NCI-H2171 (cell line): Measurements from ENCODE around the gene MYBPHL.
"Not testable (repeated sequence)": the region's sequence is repeated elsewhere in the genome, so short reads cannot be mapped to it uniquely, and the experiment has no call there.

Experiments used
- DNase-seq: peaks from one replicate; lab custom pipeline; 2025; lab: John Stamatoyannopoulos, UW

MYBPHL gene

DNA sequence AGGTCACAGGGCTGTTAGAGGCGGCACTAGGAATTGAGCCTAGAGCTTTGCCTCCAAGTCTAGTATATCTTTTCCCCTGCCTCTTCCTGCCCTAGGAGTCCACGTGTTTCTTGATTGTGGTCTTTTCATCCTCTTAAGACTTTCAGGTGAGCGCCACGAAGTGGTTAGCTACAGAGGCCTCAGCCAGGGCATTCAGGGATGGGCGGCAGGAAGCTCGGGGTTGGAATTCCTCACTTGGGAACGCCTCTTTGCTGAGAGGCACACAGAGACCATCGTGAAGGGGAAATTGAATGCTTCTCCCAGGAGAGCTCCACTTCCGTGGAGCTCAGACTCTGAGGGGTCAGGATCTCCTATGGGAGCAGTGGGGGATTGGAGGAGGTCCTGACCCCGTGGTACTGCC is 820 bp downstream of the MYBPHL start:
- DNase-seq, result not testable (repeated sequence)

DNA sequence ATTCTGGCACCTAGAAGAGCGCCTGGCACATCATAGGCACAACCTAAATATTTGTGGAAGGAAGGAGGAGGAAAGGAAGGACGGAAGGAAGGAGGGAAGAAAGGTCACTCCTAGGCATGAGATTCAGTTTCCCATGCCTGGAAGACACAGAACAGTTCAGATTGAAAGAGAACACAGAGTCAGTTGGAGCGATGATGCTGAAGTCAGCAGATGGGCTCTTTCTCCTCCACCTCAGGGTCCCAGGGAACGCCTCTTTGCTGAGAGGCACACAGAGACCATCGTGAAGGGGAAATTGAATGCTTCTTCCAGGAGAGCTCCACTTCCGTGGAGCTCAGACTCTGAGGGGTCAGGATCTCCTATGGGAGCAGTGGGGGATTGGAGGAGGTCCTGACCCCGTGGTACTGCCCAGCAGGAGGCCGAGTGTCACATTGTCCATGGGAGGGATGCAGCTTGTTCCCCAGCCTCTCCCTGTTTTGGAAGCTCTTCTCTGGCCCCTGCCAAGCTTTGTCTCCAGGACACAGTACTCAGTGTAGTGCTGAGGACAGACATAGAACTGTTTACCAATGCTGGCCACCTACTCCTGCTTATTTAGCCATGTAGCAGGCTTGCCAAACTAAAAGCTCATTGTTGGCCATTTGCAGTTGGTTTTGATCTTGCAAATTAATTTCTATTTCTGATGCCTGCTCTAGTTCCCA is 2.4 kb downstream of the MYBPHL start:
- DNase-seq, result no peak

DNA sequence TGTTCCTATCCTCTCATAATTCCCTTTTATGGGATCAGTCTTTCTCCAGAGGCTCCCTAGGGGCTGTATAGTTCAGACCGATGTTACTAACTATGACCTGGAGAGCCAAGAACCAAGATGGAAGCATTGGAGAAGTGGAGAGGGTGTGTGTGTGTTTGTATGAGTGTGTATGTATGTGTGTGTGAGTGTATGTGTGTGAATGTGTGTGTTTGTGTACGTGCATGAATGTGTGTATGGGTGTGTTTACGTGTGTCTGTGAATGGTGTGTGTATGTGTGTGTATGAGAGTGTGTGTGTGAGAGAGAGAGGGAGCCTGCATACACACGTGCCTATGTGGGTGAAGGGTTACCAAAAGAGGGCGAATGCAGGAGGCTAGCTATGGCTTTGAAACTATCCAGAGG is 4.9 kb downstream of the MYBPHL start:
- DNase-seq, result no peak

DNA sequence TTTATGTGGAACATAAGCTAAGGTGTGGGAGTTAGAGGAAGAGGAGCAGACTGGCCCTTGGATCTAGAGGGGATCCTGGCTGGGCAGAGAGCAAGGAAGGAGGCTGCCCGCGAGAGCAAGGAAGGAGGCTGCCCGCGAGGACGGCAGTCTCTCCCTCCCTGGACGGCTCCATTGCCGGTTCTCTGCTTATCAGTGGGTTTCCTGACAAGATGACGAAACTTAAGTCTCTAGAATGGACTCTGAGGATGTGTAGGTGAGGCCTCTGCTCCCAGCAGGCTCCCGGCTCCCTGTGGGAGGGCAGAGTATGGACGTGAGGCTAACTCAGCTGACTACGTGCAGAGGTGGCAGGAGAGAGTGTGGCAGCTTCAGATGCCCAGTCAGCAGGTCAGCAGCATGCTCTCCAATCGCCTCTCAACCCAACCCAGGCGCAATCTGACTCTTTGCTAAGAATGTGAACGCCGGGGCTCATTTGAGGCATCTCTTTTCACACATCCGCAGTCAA is 6.1 kb downstream of the MYBPHL start:
- DNase-seq, result no peak

DNA sequence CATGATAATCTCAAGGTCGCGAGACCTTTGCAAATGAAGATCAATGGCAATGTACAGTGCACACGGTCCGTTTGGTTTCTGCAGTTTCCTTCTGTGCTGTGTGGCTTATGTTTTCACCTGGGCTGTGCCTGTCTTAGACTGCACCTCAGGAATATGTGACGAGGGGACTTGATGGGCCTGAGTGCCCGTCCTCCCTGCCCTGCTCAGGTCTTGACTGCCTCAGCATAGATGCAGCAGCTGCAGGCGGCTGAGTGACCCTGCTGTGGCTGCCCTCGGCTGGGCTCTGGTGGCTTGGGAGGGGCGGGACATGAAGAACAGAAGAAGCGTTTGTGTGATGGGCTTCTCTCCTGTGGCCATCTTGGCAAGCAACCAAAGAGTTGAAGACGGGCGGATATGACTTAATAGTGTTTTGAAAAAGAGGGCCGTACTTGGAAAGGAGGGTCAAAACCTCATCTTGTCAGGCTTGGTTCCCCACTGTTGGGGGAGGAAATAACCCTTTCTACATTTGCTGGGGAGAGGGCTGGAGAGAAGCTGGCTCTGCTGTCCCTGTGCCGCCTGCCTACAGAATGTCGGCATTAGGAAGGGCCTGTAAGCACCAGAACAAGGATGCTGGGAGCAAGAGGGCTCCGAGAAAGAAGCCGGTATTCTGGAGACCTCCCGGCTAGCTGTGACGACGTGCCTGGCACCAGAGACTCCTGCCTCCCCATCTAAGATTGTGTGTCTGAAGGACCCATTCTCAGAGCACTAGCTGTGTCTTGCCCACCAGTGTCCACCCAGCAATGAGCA is 7.1 kb downstream of the MYBPHL start:
- no peak for DNase-seq

DNA sequence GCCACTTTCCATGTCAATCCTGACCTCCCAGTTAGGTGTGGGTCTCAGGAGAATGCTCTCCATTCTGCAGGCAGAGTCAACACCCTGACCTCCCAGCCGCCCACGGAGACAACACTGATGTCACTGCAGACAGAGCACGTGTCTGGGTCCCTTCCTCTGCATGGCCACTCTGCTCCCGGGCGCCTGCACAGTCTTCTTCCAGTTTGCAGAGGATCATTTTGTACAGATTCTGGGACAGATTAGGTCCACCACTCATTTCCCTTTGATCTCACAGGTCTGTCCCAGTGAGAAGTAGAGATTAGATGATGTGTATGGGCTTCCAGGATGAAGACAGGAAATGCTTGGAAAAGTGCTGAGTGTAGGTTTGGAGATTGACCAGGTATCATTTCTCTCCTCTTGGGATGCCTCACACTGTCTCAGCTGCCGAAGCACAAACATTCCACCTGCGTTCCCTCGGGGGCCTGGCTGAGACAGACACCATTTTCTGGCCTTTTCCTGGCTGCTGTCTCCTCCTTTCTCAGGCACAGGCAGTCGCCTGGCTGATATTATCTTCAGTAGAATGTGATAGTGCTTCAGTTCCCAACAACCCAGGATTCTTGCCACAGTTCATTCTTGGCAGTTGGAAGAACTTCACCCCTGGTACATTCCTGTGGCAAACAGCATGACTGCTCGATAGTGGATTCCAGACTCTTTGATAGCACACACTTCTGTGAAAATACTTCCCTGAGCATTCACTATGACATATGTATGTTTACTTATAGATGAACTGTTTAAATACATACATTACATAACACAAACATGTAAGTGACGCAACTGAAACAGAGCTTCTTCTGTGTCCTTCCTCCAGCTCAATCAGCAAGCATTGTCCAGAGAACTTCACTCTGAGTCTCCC is 7.9 kb downstream of the MYBPHL start:
- DNase-seq, result no peak

DNA sequence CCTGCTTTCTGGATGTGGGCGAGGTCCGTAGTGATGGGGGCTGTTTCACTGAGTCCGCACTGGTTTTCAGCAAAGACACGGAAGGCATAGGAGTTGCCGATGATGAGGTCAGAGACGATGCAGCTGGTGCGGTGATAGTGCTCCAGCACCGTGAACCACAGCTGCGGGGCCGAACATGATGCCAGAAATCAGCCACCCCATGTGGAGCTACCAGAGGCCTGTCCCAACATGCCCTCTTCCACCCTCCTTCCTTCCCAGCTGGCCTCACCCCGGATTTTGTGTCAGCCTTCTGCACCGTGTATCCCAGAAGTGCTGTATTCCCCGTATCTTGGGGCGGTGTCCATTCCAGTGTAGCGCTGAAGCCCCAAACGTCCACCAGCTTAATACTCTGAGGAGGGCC is 10.0 kb downstream of the MYBPHL start:
- DNase-seq, result peak; percentile 87

DNA sequence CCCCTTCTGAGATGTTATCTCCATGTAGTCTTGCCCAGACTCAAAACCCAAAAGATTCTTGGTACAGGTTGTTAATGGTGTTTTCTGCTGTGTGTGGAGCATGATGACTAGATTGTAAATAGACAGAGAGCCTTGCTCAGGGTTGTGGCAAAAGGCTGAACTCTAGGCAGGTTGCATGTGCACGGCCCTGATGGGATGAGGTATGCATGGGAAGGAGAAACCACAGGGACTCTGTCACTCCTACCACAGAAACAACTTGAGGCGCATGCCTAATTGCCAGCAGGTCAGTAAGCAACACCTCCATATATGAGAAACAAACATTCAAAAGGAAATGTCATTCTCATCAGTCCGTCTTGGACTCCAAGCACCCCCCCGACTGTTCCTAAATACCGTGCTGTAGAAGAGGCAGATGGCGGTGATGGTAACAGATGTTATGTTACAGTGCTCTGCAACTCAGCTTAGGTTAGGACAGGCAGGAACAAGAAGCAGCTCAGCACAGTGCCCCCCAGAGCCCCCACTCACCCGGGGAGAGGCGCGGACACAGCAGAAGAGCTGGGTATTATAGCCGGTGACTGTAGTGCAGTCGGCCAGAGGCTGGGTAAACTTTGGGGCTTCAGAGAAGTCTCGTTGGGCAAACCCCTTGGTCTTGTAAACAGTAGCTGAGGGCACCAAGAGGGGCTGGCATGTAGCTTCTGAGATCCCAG is 10.9 kb downstream of the MYBPHL start:
- peak; percentile 91 for DNase-seq

DNA sequence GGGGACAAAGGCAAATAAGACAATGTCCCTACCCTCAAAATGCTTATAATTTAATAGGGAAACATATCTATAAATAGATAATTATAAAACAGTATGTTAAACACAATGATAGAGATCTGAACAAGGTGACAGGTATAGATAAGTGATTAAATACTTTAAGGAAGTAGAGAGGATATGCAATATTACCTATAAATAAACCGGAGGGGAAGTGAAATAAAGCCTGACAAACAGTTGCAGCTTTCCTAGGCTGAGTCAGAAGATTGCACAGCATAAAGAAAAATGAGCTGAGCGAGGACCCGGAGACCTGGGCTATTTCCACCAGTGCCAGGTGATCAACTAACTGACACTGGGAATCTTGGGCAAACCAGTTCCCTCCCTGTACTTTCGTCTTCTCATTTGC is 12.3 kb downstream of the MYBPHL start:
- no peak for DNase-seq

DNA sequence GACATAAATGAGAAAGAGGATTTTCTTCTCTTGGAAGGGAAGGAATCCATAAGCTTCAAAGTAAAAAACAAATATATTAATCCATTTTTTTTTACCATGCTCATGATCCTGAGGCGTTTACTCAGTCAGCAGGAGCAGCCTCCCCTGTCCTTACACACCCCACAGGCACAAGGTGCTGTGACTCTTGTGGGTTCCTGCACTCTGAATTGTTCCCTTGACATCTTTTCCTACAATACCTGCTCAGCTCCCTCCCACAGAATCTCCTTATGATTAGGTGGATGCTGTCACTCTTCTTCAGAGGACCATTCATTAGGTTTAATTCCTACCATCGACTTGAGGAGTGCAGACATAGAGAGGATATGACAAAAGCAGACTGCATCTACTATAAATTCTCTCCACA is 13.8 kb downstream of the MYBPHL start:
- no peak for DNase-seq

DNA sequence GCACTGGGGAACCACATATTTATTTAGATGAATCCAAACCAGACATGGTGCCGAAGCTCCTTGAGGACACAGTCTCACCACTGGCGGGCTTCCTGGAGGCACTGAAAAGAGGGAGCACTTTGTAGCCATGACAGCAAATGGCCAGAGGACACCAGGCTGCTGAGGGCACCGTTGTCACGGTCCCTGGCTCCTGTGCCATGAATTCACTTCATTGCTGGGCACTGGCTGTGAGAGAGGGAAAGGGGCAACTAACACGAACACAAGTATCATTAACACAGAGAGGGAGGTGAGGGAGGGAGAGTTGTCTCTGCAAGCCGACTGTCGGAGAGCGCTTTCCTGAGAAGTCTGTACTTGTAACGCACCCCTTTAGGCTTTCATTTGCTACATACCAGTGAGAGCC is 14.4 kb downstream of the MYBPHL start:
- DNase-seq, result no peak

DNA sequence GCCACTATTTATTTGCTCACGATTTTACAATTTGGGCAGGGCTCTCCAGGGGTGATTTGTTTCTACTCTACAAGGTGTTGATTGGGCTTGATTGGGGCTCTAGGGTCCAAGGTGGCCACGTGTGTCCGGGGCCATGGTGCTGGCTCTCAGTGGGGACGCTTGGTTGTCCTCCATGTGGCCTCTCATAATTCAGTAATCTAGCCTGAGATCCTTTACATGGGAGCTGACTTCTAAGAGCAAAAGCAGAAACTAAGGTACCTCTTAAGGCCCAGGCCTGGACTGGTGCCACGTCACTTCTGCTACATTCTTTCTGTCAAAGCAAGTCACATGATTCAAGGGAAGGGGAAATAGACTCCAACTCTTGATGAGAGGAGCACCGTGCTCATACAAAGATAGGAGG is 15.8 kb downstream of the MYBPHL start:
- no peak for DNase-seq

DNA sequence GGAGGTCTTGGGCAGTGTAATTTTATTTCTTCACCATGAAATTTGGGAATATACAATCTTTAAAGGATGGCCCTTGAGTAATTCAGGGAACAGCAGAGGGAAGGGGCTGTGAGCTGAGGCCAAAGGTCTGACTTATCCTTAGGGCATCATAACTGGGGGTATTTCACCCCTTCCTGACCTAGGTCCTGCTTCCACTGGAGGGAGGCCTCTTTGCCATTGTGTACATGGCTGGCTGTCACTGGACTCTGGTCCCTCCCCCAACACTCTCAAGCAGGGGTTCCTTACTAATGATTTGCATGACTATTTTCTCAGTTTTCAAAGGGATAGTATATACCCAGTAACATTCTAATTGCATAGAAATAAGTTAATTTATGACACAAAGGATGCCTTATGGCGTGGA is 16.7 kb downstream of the MYBPHL start:
- no peak for DNase-seq

DNA sequence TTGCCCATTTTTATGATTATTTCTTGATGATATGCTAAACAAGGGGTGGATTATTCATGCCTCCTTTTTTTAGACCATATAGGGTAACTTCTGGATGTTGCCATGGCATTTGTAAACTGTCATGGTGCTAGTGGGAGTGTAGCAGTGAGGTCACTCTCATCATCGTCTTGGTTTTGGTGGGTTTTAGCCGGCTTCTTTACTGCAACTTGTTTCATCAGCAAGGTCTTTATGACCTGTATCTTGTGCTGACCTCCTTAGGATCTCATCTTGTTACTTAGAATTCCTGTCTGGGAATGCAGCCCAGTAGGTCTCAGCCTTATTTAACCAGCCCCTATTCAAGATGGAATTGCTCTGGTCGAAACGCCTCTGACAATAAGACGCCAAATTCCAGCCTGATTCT is 20.0 kb downstream of the MYBPHL start:
- not testable (repeated sequence) for DNase-seq

DNA sequence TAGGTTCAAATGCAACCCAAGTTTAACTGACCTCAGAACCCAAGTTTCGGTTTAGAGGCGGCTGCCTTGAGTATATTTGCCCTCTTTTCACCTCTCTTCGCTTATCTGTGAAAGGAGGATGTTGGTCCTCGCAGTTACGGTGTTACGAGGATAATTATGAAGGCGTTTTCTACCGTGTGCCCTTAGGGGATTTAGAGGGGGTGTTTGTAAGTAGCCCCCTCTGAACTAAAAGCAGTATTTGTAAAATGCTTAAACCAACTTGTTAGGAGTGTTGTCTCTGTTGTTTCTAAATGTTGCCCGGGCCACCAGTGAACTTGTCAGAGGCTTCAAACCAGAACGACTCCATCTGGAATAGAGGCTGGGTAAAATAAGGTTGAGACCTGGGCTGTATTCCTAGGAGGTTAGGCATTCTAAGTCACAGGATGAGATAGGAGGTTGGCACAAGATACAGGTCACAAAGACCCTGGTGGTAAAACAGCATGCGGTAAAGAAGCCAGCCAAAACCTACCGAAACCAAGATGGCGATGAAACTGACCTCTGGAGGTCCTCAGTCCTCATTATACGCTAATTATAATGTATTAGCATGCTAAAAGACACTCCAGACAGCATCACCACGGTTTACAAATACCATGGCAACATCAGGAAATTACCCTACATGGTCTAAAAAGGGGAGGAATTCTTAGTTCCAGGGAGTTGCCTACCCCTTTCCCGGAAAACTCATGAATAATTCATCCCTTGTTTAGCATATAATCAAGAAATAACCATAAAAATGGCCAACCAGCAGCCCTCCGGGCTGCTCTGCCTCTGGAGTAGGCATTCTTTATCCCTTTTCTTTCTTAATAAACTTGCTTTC is 22.8 kb downstream of the MYBPHL start:
- no peak for DNase-seq

DNA sequence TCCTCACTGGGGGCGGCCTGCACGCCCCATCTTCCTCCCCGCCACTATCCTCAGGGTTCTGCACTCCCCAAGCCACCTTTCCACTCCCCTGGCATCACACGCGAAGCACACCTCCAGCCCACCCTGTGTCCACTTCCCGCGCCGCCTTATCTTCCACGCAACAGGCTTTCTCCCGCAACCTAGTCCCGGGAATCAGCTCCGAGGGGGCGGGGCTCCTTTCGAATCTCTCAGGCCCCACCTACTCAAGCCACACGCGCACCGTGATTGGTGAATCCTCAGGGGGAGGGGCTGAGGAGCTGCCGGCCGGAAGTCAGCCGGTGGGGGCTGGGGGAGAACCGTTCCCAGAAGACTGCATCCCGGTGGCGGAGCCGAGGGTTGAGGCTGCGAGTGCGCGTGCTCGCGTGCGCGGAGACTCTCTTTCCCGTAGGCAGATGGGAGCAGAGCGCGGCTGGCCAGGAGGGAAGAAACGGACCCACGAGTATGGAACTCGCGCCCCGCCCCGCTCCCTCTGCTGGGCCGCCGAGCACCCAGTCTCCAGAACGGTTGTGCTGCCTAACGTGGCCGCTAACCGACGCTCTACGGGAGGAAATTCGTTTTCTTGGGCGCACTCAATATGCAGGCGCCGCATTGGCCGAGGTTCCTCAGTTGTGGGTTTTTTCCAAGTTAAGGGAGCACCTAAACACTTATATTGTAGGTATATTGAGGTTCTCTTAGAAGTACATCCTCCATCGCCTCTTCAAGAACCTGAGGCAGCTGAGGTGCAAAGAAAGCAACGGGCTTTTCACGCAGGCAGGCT is 23.7 kb downstream of the MYBPHL start, which contains the start of gene PSRC1:
Gene PSRC1, minus strand, starts transcription at position 194 of the 796 bp plus-strand sequence.
- peak; percentile 97 for DNase-seq

DNA sequence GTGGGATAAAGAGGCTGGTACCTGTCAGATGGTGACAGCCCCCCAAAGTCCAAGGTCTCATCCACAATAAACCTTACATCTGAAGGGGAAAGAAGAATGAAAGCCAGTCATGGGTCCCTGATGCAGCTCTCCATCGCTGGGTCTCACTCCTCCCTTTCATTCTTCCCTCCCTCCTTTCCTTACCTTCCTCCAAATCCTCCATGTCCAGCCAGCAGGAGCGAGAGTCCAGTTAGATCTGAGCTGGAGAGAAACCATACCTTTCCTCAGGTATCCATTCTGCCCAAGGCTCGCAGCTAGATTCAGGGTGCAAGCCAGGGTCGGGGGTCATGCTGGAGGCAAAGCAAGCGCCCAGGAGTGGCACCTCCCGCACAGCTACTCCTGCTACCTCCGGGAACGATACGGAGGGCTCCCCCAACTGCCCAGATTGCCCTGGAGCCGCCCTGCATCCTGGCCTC is 24.3 kb downstream of the MYBPHL start:
- DNase-seq, result no peak

DNA sequence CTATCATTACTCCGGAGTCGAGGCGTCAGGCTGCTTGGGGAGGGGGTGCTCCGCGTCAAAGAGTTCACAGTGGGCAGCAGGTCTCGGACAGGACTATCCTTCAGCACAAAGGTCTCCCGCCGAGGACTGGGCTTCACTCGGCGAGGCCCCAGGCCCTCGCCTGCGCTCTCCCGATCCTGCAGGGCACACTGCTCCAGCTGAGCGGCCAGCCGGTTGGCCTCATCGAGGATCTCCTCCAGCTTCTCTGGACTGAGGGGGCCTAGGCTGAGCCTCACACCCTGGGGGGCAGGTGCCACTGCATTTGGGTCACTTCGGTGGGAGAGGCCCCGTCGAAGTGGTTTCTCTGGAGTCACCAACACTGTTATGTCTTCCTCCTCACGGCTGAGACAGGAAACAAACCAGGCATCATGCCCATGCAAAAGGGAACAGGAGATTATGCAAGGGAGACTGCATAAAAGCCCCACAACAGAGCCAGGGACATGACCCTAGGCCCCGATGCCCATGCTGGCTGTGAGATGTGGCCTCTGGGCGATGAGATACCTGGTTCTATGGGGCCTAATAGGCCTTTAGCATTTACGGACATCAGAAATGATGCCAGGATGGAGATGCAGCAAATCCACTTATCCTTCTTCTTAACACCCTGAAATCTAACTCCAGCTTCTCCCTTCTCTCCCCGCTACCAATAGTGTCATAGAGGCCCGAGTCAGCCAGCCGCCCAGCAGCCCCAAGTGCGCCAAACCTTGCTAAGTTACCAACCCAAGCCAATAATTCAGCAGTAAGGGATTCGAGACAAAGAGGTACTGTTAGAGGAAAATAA is 24.9 kb downstream of the MYBPHL start:
- no peak for DNase-seq

DNA sequence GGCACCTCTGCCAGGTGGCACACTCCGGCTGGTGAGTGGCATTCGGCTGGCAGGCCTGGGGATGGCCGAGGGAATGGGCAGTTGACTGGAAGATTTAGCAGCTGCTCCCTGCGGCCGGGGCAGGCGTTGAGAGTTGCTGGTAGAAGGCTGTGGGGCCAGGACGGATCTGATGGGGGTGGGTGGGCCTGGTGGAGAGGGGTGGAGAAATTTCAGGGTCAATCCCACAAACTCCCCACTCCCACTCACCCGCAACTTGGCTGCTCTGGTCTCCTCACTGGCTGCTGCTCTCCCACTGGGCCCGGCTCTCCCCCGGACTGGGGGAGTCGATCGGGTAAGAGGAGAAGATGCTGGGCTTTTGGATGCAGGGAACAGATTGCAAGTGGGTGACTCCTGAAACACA is 25.9 kb downstream of the MYBPHL start:
- no peak for DNase-seq
